Neuronal stem cell (in vitro differentiated cells): ENCODE data around the gene LIX1L.

Experiments
- DNase-seq: peaks from one replicate; pipeline ENCODE4 v3.0.0-alpha.2; 2013; ENCODE audit warnings: low spot score
- H2AFZ ChIP-seq: one replicate; pipeline ENCODE4 v1.6.1; 2013; ENCODE audit warnings: mild to moderate bottlenecking, low read length, inconsistent platforms
- H2AK5ac ChIP-seq: 2 replicates; pipeline ENCODE4 v1.6.1; 2013; ENCODE audit warnings: low read depth, mild to moderate bottlenecking, inconsistent platforms, low read length, moderate library complexity, mixed read lengths
- H2BK120ac ChIP-seq: 2 replicates; pipeline ENCODE4 v1.6.1; 2013; ENCODE audit warnings: low read depth, mild to moderate bottlenecking, inconsistent platforms, low read length, moderate library complexity, mixed read lengths
- H2BK12ac ChIP-seq: one replicate; pipeline ENCODE4 v1.6.1; 2013; ENCODE audit warnings: low read length, inconsistent platforms
- H2BK15ac ChIP-seq: 2 replicates; pipeline ENCODE4 v1.6.1; 2013; ENCODE audit warnings: mild to moderate bottlenecking, low read length, inconsistent platforms, mixed read lengths
- H2BK5ac ChIP-seq: one replicate; pipeline ENCODE4 v1.6.1; 2013; ENCODE audit warnings: inconsistent platforms, mild to moderate bottlenecking, low read length, moderate library complexity
- H3K14ac ChIP-seq: one replicate; pipeline ENCODE4 v1.6.1; 2013; ENCODE audit warnings: low read length, inconsistent platforms
- H3K18ac ChIP-seq: 2 replicates; pipeline ENCODE4 v1.6.1; 2013; ENCODE audit warnings: low read length, inconsistent platforms
- H3K23ac ChIP-seq: 2 replicates; pipeline ENCODE4 v1.6.1; 2013; ENCODE audit warnings: low read depth, mild to moderate bottlenecking, mixed read lengths, low read length, inconsistent platforms; ENCODE audit not compliant: poor library complexity
- H3K27ac ChIP-seq: replicated peaks from 3 replicates; pipeline ENCODE4 v1.5.1; 2013; ENCODE audit warnings: low read length, inconsistent platforms
- H3K27me3 ChIP-seq, 3 experiments: 2 replicates each; pipeline ENCODE4 v1.6.1; 2013; ENCODE audit warnings: low read length in 3 of 3, mild to moderate bottlenecking in 2 of 3, inconsistent platforms in 1 of 3, low read depth in 1 of 3, mixed read lengths in 1 of 3, moderate library complexity in 1 of 3; ENCODE audit not compliant: control insufficient read depth in 3 of 3, insufficient read depth in 3 of 3
- H3K36me3 ChIP-seq, 2 donors: replicated peaks in 1 of 2; 2 replicates each; pipeline ENCODE4 v1.6.1; 2013; ENCODE audit warnings: low read length in 2 of 2; ENCODE audit not compliant: control insufficient read depth in 2 of 2, insufficient read depth in 2 of 2
- H3K4ac ChIP-seq: 2 replicates; pipeline ENCODE4 v1.6.1; 2013; ENCODE audit warnings: inconsistent platforms, mild to moderate bottlenecking, low read length, moderate library complexity
- H3K4me1 ChIP-seq, 2 donors: 1 replicate in 1 of 2; 2 replicates in 1 of 2; pipeline ENCODE4 v1.6.1; 2013; ENCODE audit warnings: low read length in 2 of 2, low read depth in 1 of 2; ENCODE audit not compliant: control insufficient read depth in 2 of 2, insufficient read depth in 1 of 2
- H3K4me2 ChIP-seq: one replicate; pipeline ENCODE4 v1.6.1; 2013; ENCODE audit warnings: mild to moderate bottlenecking, low read length, inconsistent platforms; ENCODE audit not compliant: insufficient read depth, poor library complexity, severe bottlenecking
- H3K4me3 ChIP-seq, 2 donors: 2 replicates each; pipeline ENCODE4 v1.5.1; 2013; ENCODE audit warnings: low read length in 2 of 2, mild to moderate bottlenecking in 2 of 2, inconsistent platforms in 1 of 2, moderate library complexity in 1 of 2
- H3K79me1 ChIP-seq: one replicate; pipeline ENCODE4 v1.6.1; 2013; ENCODE audit warnings: low read depth, mild to moderate bottlenecking, inconsistent platforms, low read length, moderate library complexity
- H3K9ac ChIP-seq: one replicate; pipeline ENCODE4 v1.6.1; 2013; ENCODE audit warnings: mild to moderate bottlenecking, low read depth, low read length, inconsistent platforms; ENCODE audit not compliant: poor library complexity
- H3K9me3 ChIP-seq, 2 donors: replicated peaks in 1 of 2; 2 replicates each; pipeline versions ENCODE3 to v1.6.1; 2013; ENCODE audit warnings: low read length in 2 of 2, mild to moderate bottlenecking in 2 of 2, inconsistent platforms in 1 of 2, low read depth in 1 of 2, mixed read lengths in 1 of 2, moderate library complexity in 1 of 2; ENCODE audit not compliant: control insufficient read depth in 2 of 2, insufficient read depth in 1 of 2
- H4K8ac ChIP-seq: one replicate; pipeline ENCODE4 v1.6.1; 2013; ENCODE audit warnings: low read depth, mild to moderate bottlenecking, inconsistent platforms, low read length, moderate library complexity
- H4K91ac ChIP-seq: one replicate; pipeline ENCODE4 v1.6.1; 2013; ENCODE audit warnings: low read length, low read depth, mild to moderate bottlenecking, inconsistent platforms; ENCODE audit not compliant: poor library complexity
- WGBS, 2 donors: extraction: QIAGEN DNeasy Blood & Tissue Kit; methylation state at CpG; one replicate each; pipeline ENCODE4 v1.1.7; 2013; ENCODE audit warnings: missing lambda C conversion rate in 2 of 2, mixed read lengths in 1 of 2; ENCODE audit not compliant: insufficient read length in 2 of 2, insufficient replicate concordance in 1 of 2; ENCODE audit errors: extremely low coverage in 2 of 2; 5-methylcytosine and 5-hydroxymethylcytosine counted together

Gene LIX1L

GRCh38 chr1:145891587-145892485 is 66.0 kb downstream of the LIX1L start:
- Histone ChIP-seq H2BK120ac (no peak overlapping the region), H3K36me3 (no peaks in the 10 kb centered on the region), H3K4me2 (peak overlapping the region; percentile 46), H3K27ac (peak overlapping the region; percentile 57), H3K4me1 (peaks cover 5 to 6% of the 10 kb centered on the region in 2 donors), H3K9ac (no peak overlapping the region), H3K4me3 (no peak overlapping the region), H3K4ac (no peak overlapping the region), H2BK12ac (no peak overlapping the region), H4K8ac (no peak overlapping the region), H2BK15ac (no peak overlapping the region), H2AK5ac (no peak overlapping the region), H2AFZ (peak overlapping the region; percentile 87), H3K9me3 (no peaks in the 10 kb centered on the region), H2BK5ac (no peak overlapping the region), H3K79me1 (no peaks in the 10 kb centered on the region), H3K14ac (no peak overlapping the region), H3K27me3 (peaks cover 0 to 24% (median 0%) of the 10 kb centered on the region in 3 experiments), H3K18ac (no peak overlapping the region), H4K91ac (no peak overlapping the region), H3K23ac (no peak overlapping the region)
- peak; percentile 92 for DNase-seq
- no CpG with 5 or more reads among the region's 6 CpGs for WGBS, 2 donors

- Histone ChIP-seq H2BK15ac (no peak overlapping the region), H3K4me2 (no peak overlapping the region), H2BK12ac (no peak overlapping the region), H3K23ac (no peak overlapping the region), H3K18ac (no peak overlapping the region), H2AFZ (peak overlapping the region; percentile 87), H3K4ac (no peak overlapping the region), H3K4me1 (peaks cover 5 to 8% of the 10 kb centered on the region in 2 donors), H4K91ac (no peak overlapping the region), H3K4me3 (no peak overlapping the region), H3K27me3 (peaks cover 0 to 17% (median 3%) of the 10 kb centered on the region in 3 experiments), H3K9ac (no peak overlapping the region), H3K79me1 (no peaks in the 10 kb centered on the region), H2BK5ac (no peak overlapping the region), H2AK5ac (no peak overlapping the region), H3K36me3 (no peaks in the 10 kb centered on the region), H3K9me3 (no peaks in the 10 kb centered on the region), H4K8ac (no peak overlapping the region), H2BK120ac (no peak overlapping the region), H3K14ac (no peak overlapping the region), H3K27ac (no peak overlapping the region)
- no peak for DNase-seq
- WGBS, 2 donors, result no CpG with 5 or more reads among the region's 1 CpG
Measured at GRCh38 chr1:145891143-145891542, 66.7 kb downstream of the LIX1L start.

GRCh38 chr1:145889722-145890121 is 68.1 kb downstream of the LIX1L start:
- no peak overlapping the region for H3K18ac ChIP-seq
- no peak overlapping the region for H2BK12ac ChIP-seq
- H3K4me1 ChIP-seq, result peaks cover 5 to 8% of the 10 kb centered on the region in 2 donors
- no peak overlapping the region for H3K9ac ChIP-seq
- H2AK5ac ChIP-seq, result no peak overlapping the region
- no peak overlapping the region for H2BK120ac ChIP-seq
- no CpG with 5 or more reads among the region's 3 CpGs for WGBS, 2 donors
- H3K27me3 ChIP-seq, result peaks cover 0 to 20% (median 11%) of the 10 kb centered on the region in 3 experiments
- H3K9me3 ChIP-seq, result no peaks in the 10 kb centered on the region
- DNase-seq, result no peak
- no peak overlapping the region for H3K23ac ChIP-seq
- H3K4me3 ChIP-seq, result no peak overlapping the region
- H3K4ac ChIP-seq, result no peak overlapping the region
- no peak overlapping the region for H2BK15ac ChIP-seq
- H3K79me1 ChIP-seq, result no peaks in the 10 kb centered on the region
- no peak overlapping the region for H3K27ac ChIP-seq
- H3K4me2 ChIP-seq, result no peak overlapping the region
- H2BK5ac ChIP-seq, result no peak overlapping the region
- H3K36me3 ChIP-seq, result no peaks in the 10 kb centered on the region
- no peak overlapping the region for H3K14ac ChIP-seq
- no peak overlapping the region for H2AFZ ChIP-seq
- no peak overlapping the region for H4K8ac ChIP-seq
- no peak overlapping the region for H4K91ac ChIP-seq

- no peak for DNase-seq
- Histone ChIP-seq H2AFZ (no peak overlapping the region), H3K4me1 (peaks cover 5 to 8% of the 10 kb centered on the region in 2 donors), H3K36me3 (no peaks in the 10 kb centered on the region), H3K18ac (no peak overlapping the region), H3K27me3 (peaks cover 0 to 35% (median 19%) of the 10 kb centered on the region in 3 experiments), H3K27ac (no peak overlapping the region), H3K4me3 (no peak overlapping the region), H4K91ac (no peak overlapping the region), H4K8ac (no peak overlapping the region), H2AK5ac (no peak overlapping the region), H3K4me2 (no peak overlapping the region), H3K9me3 (no peaks in the 10 kb centered on the region), H2BK120ac (no peak overlapping the region), H3K23ac (no peak overlapping the region), H3K79me1 (no peaks in the 10 kb centered on the region), H3K14ac (no peak overlapping the region), H2BK5ac (no peak overlapping the region), H3K9ac (no peak overlapping the region), H2BK12ac (no peak overlapping the region), H2BK15ac (no peak overlapping the region), H3K4ac (no peak overlapping the region)
- WGBS, 2 donors, result no CpG with 5 or more reads among the region's 5 CpGs
Measured at GRCh38 chr1:145887631-145888030, 70.2 kb downstream of the LIX1L start.
